ENCODE results near the gene SNORC.

Gene SNORC

GRCh38 chr2:232876161-232876977 is 6.3 kb downstream of the SNORC start:
- Histone ChIP-seq H3K4me1 (ENCODE audit: control insufficient read depth, insufficient read depth, low read length) (peaks cover 6% of the 10 kb centered on the region), H3K9ac (ENCODE audit: low read depth, low read length) (no peak overlapping the region), H3K4me3 (ENCODE audit: low read length) (peak overlapping the region; percentile 61), H3K9me3 (replicated peaks; ENCODE audit: low read length) (no peaks in the 10 kb centered on the region), H3K4me2 (ENCODE audit: low read length) (peak overlapping the region; percentile 86), H3K36me3 (ENCODE audit: insufficient read depth, low read length) (no peaks in the 10 kb centered on the region), H3K27me3 (ENCODE audit: control insufficient read depth, insufficient read depth, low read length) (peaks cover 9% of the 10 kb centered on the region)

DNA sequence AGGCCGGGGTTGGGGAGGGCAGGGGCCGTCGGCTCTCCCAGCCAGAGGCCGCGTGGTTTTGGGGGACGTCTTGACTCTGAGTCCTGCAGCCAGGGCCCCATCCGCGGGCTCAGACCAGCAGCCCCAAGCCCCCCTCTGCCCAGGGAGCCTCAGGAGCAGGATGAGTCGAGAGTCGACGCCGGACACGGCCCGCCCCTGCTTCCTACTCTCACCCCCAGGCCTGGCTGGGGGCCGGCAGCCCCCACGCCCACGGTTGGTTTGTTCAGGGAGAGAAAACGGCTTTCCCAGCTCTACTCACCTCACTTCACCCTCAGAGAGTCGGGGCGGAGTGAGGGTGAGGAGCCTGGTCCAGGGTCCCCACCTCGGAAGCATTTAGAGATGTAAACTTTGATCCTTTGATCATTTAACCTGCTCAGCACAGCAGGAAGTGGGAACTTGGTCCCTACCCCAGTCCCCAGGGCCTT is 6.9 kb downstream of the SNORC start:
- H3K36me3 ChIP-seq (ENCODE audit: insufficient read depth, low read length): no peaks in the 10 kb centered on the region
- peaks cover 9% of the 10 kb centered on the region for H3K27me3 ChIP-seq (ENCODE audit: control insufficient read depth, insufficient read depth, low read length)
- H3K9me3 ChIP-seq (replicated peaks; ENCODE audit: low read length): no peaks in the 10 kb centered on the region
- no peak overlapping the region for H3K4me3 ChIP-seq (ENCODE audit: low read length)
- H3K4me2 ChIP-seq (ENCODE audit: low read length): peak overlapping the region; percentile 86
- no peak overlapping the region for H3K9ac ChIP-seq (ENCODE audit: low read depth, low read length)
- H3K4me1 ChIP-seq (ENCODE audit: control insufficient read depth, insufficient read depth, low read length): peaks cover 6% of the 10 kb centered on the region

DNA sequence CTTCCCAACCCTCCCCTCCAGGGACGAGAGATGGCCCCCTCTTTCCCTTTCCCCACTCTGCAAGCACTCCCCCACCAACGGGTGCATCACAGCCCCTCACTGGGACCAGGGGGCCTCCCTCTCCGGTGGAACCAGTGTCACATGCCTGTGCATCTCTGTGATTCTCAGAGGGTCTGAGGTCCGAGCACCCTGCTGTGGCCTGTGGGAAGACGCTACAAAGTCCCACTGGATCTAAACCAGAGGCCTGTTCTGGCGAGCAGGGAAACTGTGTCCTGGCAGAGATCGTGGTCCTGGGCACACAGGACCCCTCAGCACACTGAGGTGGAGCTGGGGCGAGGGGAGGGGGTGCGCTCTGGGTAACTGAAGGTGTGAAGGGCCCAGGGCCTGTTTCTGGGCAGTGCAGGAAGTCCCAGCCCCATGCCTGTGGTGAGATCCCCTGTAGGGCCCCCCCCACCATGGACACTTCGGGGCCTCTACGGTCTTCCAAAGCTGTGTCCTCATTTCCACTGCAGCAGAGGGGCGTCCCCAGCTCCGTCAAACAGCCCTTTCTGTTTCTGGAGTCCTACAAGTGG is 8.0 kb downstream of the SNORC start:
- peaks cover 9% of the 10 kb centered on the region for H3K27me3 ChIP-seq (ENCODE audit: control insufficient read depth, insufficient read depth, low read length)
- no peaks in the 10 kb centered on the region for H3K36me3 ChIP-seq (ENCODE audit: insufficient read depth, low read length)
- H3K9ac ChIP-seq (ENCODE audit: low read depth, low read length): no peak overlapping the region
- no peaks in the 10 kb centered on the region for H3K9me3 ChIP-seq (replicated peaks; ENCODE audit: low read length)
- no peak overlapping the region for H3K4me3 ChIP-seq (ENCODE audit: low read length)
- H3K4me2 ChIP-seq (ENCODE audit: low read length): no peak overlapping the region
- peaks cover 6% of the 10 kb centered on the region for H3K4me1 ChIP-seq (ENCODE audit: control insufficient read depth, insufficient read depth, low read length)

- Histone ChIP-seq H3K9ac (ENCODE audit: low read depth, low read length) (no peak overlapping the region), H3K9me3 (replicated peaks; ENCODE audit: low read length) (no peaks in the 10 kb centered on the region), H3K4me3 (ENCODE audit: low read length) (no peak overlapping the region), H3K4me2 (ENCODE audit: low read length) (no peak overlapping the region), H3K27me3 (ENCODE audit: control insufficient read depth, insufficient read depth, low read length) (peaks cover 9% of the 10 kb centered on the region), H3K4me1 (ENCODE audit: control insufficient read depth, insufficient read depth, low read length) (peaks cover 6% of the 10 kb centered on the region), H3K36me3 (ENCODE audit: insufficient read depth, low read length) (no peaks in the 10 kb centered on the region)
Measured at GRCh38 chr2:232878855-232879617, 9.0 kb downstream of the SNORC start.

DNA sequence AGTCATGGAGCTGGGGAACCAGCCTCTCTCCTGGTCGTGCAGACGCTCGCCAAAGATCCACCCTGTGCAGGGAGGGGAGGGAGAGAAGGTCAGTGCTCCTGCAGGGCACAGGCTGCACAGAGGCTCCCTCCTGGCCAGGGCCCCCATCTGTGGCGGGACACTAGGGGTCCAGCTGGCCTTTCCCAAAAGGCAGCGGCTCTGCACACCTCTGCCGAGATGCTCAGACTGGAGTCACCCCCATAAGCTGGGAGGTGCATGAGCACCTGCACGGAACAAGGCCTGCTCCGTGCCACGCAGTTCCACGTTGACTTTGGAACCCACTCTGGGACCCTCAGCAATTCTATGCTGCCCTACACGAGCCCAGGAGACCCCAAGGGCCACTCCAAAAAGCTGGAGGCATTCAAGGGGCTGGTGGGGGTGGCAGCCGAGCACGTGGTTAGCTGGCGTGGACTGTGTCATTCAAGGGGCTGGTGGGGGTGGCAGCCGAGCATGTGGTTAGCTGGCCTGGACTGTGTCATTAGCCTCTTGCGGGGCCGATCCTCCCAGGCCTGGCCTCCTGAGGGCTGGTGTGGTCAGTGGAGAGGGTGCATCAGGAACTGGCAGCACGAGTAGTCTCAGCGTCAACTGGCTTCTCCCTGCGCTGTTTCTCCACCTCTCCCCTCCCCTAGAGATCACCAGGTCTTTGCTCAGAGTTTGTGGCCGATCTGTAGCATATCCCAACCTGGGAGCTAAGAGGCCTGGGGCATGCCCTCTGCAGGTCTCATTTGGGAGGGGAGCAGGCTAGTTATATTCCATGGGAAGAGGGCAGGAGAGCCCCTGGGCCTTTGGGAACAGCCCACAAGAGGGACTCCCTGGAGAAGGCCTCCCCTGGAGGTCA is 9.8 kb downstream of the SNORC start:
- peaks cover 6% of the 10 kb centered on the region for H3K4me1 ChIP-seq (ENCODE audit: control insufficient read depth, insufficient read depth, low read length)
- no peak overlapping the region for H3K9ac ChIP-seq (ENCODE audit: low read depth, low read length)
- no peaks in the 10 kb centered on the region for H3K36me3 ChIP-seq (ENCODE audit: insufficient read depth, low read length)
- H3K9me3 ChIP-seq (replicated peaks; ENCODE audit: low read length): no peaks in the 10 kb centered on the region
- H3K27me3 ChIP-seq (ENCODE audit: control insufficient read depth, insufficient read depth, low read length): peaks cover 14% of the 10 kb centered on the region
- H3K4me2 ChIP-seq (ENCODE audit: low read length): no peak overlapping the region
- no peak overlapping the region for H3K4me3 ChIP-seq (ENCODE audit: low read length)

- H3K36me3 ChIP-seq (ENCODE audit: insufficient read depth, low read length): no peaks in the 10 kb centered on the region
- H3K4me1 ChIP-seq (ENCODE audit: control insufficient read depth, insufficient read depth, low read length): peaks cover 3% of the 10 kb centered on the region
- H3K9ac ChIP-seq (ENCODE audit: low read depth, low read length): no peak overlapping the region
- no peak overlapping the region for H3K4me3 ChIP-seq (ENCODE audit: low read length)
- H3K9me3 ChIP-seq (replicated peaks; ENCODE audit: low read length): no peaks in the 10 kb centered on the region
- no peak overlapping the region for H3K4me2 ChIP-seq (ENCODE audit: low read length)
- H3K27me3 ChIP-seq (ENCODE audit: control insufficient read depth, insufficient read depth, low read length): peaks cover 12% of the 10 kb centered on the region
Measured at GRCh38 chr2:232880764-232881351, 10.8 kb downstream of the SNORC start.

DNA sequence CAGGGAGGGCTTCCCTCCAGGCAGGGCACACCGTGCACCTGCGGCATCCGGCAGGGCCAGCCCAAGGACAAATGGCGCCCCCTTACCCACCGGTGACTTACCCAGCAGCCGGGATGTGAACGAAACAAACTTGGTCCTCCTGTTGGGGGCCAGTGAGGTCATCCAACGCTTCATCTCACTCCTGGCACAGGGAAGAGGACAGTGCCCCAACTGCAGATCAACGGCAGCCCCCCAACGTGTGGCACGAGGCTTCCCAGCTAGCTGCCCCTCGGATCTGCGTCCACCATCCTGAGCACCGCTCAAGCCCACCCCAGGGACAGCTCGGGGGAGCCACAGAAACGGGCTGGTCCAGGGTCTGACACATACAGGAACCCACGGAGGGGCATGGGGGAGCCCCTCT is 12.0 kb downstream of the SNORC start:
- Histone ChIP-seq H3K4me3 (ENCODE audit: low read length) (no peak overlapping the region), H3K4me1 (ENCODE audit: control insufficient read depth, insufficient read depth, low read length) (no peaks in the 10 kb centered on the region), H3K4me2 (ENCODE audit: low read length) (no peak overlapping the region), H3K27me3 (ENCODE audit: control insufficient read depth, insufficient read depth, low read length) (peaks cover 13% of the 10 kb centered on the region), H3K36me3 (ENCODE audit: insufficient read depth, low read length) (no peaks in the 10 kb centered on the region), H3K9ac (ENCODE audit: low read depth, low read length) (no peak overlapping the region), H3K9me3 (replicated peaks; ENCODE audit: low read length) (no peaks in the 10 kb centered on the region)

GRCh38 chr2:232882505-232883115 is 12.5 kb downstream of the SNORC start:
- Histone ChIP-seq H3K9me3 (replicated peaks; ENCODE audit: low read length) (no peaks in the 10 kb centered on the region), H3K4me2 (ENCODE audit: low read length) (no peak overlapping the region), H3K27me3 (ENCODE audit: control insufficient read depth, insufficient read depth, low read length) (peaks cover 15% of the 10 kb centered on the region), H3K4me3 (ENCODE audit: low read length) (no peak overlapping the region), H3K4me1 (ENCODE audit: control insufficient read depth, insufficient read depth, low read length) (no peaks in the 10 kb centered on the region), H3K9ac (ENCODE audit: low read depth, low read length) (no peak overlapping the region), H3K36me3 (ENCODE audit: insufficient read depth, low read length) (no peaks in the 10 kb centered on the region)

GRCh38 chr2:232883116-232883721 is 13.2 kb downstream of the SNORC start:
- no peaks in the 10 kb centered on the region for H3K4me1 ChIP-seq (ENCODE audit: control insufficient read depth, insufficient read depth, low read length)
- H3K27me3 ChIP-seq (ENCODE audit: control insufficient read depth, insufficient read depth, low read length): peaks cover 15% of the 10 kb centered on the region
- no peaks in the 10 kb centered on the region for H3K9me3 ChIP-seq (replicated peaks; ENCODE audit: low read length)
- no peak overlapping the region for H3K9ac ChIP-seq (ENCODE audit: low read depth, low read length)
- no peak overlapping the region for H3K4me3 ChIP-seq (ENCODE audit: low read length)
- no peak overlapping the region for H3K4me2 ChIP-seq (ENCODE audit: low read length)
- no peaks in the 10 kb centered on the region for H3K36me3 ChIP-seq (ENCODE audit: insufficient read depth, low read length)

- Histone ChIP-seq H3K27me3 (ENCODE audit: control insufficient read depth, insufficient read depth, low read length) (peaks cover 15% of the 10 kb centered on the region), H3K4me1 (ENCODE audit: control insufficient read depth, insufficient read depth, low read length) (no peaks in the 10 kb centered on the region), H3K36me3 (ENCODE audit: insufficient read depth, low read length) (no peaks in the 10 kb centered on the region), H3K4me3 (ENCODE audit: low read length) (no peak overlapping the region), H3K9me3 (replicated peaks; ENCODE audit: low read length) (no peaks in the 10 kb centered on the region), H3K9ac (ENCODE audit: low read depth, low read length) (no peak overlapping the region), H3K4me2 (ENCODE audit: low read length) (no peak overlapping the region)
Measured at GRCh38 chr2:232884001-232884421, 13.9 kb downstream of the SNORC start.
